GM19240 (cell line): ENCODE data around the gene APOL6.
"Not testable (repeated sequence)": the region's sequence is repeated elsewhere in the genome, so short reads cannot be mapped to it uniquely, and the experiment has no call there.

Source experiments
- DNase-seq: peaks from one replicate; pipeline ENCODE4 v3.0.0; 2011; ENCODE audit warnings: low spot score; ENCODE audit not compliant: insufficient read length

The APOL6 gene

DNA sequence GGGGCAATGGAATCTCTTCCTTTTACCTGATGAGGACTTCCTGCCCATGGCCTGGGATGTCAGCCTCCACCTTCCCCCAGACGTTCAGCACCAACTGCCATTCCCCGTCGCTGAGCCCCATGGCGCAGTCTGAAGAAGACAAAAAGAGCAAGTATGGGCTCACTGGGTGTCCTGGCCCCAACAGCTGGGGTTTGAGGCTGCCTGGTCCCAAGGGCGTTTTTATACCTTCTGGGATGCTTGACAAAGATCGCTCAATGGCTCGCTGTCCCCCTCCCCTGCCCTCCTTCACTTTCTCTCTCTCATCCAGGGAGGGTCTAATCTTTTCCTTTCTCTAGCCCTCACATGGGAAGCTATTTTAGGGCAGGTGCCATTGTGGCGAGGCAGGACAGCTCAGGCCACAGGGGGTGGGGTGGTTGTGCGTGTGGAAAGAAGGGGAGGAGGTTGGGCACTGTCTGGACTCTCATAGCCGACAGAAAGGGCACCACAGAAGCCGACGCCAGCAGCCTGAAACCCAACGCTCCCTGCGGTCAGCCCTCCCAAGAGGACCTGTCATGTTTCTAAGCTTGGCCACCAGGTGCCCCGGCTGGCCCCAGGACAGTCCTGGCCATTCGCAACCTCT, 31.0 kb upstream of the APOL6 start, which contains the start of gene MB:
Gene MB, minus strand, starts transcription at position 193 of the 619 bp plus-strand sequence. Its CDS starts 72 bp downstream, at position 121.
- no peak for DNase-seq

DNA sequence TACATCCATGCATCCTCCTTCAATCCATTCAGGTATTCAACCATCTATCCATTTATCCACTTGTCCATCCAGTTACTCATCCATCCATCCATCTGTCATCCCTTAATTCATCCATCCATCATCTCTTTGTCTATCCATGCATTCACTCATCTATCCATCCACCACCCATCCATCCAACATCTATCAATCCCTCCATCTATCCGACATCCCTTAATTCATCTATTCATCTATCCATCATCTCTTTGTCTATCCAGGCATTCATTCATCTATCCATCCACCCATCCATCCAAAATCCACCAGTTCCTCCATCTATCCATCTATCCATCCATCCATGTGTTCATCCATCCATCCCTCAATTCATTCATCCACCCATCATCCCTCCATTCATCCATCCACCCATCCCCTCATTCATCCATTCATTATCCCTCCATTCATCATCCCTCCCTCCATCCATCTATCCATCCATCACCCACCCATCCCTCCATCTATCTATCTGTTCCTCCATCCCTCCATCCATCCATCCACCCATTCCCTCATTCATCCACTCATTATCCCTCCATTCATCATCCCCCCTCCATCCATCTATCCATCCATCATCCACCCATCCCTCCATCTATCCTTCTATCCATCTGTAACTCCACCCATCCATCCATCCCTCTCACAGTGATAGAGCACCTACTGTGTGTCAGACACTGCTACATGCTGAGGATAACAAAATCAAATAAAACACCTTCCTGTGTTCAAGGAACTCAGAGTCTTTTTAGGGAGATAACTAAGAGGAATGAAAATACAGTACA, 29.6 kb upstream of the APOL6 start:
- DNase-seq = no peak

DNA sequence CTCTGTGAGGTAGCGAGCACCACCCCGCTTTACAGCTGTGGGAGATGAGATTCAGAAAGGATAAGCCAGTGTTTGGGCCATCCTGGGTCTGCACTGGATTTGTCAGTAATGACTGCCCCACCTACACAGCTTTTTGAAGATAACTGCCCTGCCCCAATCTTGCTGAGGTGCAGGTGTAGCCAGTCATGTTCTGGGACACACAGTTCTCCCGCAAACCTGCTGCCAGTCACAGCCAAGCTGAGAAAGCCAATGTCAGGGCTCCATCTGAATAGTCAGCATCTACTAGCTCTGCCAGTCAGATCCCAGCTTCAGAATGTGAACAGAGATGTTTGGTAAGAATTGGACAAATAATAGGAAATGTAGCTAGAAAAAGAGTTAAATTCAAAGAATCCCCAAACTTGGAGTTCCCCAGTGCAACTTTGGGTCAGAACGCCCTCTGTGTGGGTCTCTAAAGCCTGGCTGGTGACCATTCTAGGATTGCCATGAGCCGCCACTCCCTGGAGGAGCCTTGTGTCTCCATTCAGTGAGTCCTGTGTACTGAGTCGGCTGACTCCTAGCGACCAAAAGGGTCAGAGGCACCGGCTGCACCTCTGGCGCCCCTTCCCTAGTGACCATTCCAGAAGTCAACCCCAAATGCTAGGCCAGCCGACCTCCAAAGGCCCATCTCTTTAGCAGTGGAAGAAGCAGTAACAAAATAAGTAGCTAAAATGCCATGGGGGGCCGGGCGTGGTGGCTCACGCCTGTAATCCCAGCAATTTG, 28.7 kb upstream of the APOL6 start:
- DNase-seq = no peak

DNA sequence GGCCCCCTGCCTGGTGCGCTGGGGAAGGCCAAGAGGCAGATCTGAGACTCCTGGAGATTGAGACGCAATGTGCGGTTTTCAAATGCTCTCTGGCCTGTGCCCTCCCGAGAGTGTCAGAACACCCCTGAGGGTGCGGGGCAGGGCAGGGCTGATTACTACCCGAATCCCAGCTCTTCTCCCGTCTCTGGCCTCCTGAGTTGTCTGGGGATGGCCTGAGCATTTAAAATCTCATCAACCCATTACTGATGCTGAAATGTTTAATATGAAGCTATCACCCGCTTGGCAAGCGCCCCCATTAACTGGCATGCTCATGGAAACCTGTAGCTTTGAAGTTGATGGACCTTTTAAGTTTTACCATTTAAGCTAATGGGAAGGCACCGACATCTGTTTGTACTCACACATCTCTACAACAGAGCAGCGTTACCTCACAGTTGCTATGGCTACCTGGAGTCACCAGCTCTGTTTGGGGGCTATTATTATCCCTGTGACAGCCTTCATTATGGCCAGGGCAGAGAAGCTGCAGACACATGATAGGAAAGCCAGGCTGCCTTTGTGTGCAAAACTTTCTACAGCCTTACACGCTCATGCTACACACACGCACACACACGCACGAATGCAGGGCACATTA, 27.5 kb upstream of the APOL6 start:
- DNase-seq = no peak

GRCh38 chr22:35621451-35621850, 26.8 kb upstream of the APOL6 start:
- DNase-seq = no peak

GRCh38 chr22:35622191-35622913, 25.9 kb upstream of the APOL6 start:
- DNase-seq = no peak

- DNase-seq = not testable (repeated sequence)
Observed at GRCh38 chr22:35623885-35624284, 24.4 kb upstream of the APOL6 start.

- DNase-seq = no peak
Observed at GRCh38 chr22:35624547-35624946, 23.7 kb upstream of the APOL6 start.

DNA sequence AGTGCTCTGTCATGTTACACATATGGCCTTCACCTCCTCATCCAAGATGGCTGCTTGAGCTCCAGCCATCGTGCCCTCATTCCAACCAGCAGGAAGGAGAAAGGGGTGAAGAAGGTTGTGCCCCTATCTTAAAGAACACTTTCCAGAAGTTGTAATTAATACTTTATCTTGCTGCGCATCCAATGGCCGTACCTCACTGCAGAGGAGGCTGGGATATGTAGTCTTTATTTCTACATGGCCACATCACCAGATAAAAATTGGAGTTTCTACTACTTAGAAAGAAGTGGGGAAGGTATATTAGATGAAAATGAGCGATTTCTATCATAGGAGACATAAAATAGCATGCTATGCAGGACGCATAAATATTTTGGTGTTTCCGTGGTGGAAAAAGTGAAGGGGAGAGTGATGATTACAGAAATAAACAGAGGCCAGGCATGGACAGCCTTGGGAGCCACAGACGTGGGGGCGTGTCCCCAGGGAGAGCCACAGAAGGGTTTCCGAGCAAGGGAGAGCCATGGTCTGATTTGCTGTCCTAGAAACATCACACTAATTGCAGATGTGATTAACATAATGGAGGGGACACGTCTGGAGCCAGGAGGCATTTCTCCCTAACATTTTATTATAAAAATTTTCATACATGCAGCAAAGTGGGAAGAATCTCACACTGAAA, 22.3 kb upstream of the APOL6 start:
- DNase-seq = no peak

- peak; percentile 57 for DNase-seq
Observed at GRCh38 chr22:35627267-35628041, 20.8 kb upstream of the APOL6 start.

GRCh38 chr22:35628732-35629131, 19.5 kb upstream of the APOL6 start:
- no peak for DNase-seq

DNA sequence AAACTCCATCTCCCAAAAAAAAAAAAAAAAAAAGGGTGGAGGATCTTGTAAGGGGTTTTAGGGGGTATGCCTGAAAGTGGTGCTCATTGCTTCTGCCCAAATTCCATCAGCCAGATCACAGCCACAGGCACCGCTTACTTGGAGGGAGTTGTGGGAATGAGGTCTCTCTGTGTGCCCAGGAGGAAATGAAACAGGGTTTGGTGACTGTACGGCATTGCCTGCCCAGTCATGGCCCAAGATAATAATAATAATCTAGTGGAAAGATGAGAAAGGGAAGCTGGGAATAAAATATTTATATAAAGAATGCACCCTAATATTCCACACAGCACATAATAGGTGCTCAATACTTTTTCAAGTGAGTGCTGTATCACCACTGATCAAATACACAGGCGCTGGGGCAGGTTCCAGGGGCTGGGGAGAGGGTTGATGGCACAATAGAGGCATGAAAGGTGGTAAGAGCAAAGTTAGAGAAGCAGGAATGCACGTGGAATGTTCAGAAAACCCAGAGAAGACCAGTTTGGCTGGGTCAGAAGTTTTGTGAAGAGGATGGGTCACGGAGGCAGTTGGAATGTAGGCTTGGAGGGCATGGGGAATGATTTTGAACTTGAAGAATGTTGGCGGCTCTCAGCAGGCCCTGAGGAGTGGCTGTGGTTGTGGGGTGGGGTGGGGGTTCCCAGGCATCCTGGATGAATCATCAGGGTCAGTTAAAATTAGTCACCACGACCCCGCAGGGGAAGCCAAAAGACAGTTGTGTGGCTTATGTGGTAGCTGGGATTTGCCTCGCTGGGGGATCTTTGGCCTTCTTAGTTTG, 18.6 kb upstream of the APOL6 start:
- DNase-seq = peak; percentile 35

DNA sequence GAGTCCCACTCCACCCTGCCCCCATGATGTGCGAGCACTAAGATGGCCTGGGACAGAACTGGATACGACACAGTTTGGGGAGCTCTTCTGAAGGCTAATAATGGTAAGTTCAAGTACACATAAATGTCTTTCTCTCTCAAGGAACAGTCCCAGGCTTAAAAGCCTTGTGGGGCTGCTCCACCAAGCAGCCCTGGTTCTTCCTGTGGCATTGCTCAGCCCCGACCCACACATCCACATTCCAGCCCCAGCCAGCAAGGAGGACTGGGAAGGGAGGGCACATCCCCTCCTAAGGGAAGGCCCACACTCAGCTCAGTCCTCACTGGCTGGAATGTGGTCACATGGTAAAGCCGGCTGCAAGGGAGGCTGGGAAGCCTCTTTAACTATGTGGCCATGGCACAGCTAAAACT, 17.9 kb upstream of the APOL6 start:
- DNase-seq = no peak

DNA sequence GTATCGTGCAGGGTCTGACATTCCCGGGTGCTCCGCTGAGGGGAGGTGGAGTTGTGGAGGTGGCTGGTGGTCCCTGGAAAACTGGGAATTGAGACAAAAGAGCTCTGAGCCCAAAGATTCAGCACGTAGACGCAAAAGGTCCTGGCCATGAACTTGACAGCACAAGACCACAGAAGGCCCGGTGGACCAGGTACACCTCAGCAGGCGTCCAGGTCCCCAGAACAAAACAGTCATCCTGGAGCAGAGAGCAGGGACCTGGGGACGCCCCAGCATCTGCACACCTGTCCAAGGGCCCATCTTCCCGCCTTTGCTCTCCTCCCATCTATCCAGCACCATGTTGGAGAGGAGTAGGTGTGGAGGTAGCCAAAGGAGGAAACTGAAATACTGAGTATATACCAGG, 17.4 kb upstream of the APOL6 start:
- DNase-seq = no peak

- no peak for DNase-seq
Observed at GRCh38 chr22:35631597-35631996, 16.6 kb upstream of the APOL6 start.

GRCh38 chr22:35632935-35633334, 15.3 kb upstream of the APOL6 start:
- no peak for DNase-seq

DNA sequence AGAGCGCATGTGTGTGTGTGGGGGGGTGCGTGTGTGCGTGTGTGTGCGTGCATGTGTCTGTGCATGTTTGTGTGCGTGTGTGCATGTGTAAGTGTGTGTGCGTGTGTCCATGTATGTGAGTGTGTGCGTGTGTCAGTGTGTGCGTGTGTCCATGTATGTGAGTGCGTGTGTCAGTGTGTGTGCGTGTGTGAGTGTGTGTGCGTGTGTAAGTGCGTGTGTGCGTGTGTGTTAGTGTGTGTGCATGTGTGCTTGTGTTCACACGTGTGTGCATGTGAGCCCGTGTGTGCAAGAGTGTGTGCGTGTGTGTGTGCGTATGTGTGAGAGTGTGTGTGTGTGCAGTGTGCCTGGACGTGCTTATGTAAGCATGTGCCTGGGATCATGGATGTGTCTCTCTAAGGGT, 14.7 kb upstream of the APOL6 start:
- DNase-seq = no peak

DNA sequence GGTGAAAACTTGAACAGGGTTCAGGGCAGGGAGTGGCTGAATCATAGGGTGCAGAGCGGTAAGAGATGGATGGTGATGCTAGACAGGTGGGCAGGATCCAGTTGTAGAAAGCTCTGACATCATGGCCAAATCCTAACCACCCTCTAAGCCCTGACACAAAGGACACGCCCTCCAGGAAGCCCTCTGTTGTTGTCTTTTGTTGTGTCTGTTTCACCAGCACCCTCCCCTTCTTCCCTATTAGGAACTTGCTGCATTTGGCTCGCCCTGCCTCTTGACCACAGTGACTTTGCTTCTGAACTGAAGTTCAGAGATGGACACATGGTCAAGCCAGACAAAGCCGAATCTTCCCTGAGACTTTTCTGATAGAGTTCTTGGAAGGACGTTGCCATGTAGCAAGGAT, 14.2 kb upstream of the APOL6 start:
- no peak for DNase-seq

DNA sequence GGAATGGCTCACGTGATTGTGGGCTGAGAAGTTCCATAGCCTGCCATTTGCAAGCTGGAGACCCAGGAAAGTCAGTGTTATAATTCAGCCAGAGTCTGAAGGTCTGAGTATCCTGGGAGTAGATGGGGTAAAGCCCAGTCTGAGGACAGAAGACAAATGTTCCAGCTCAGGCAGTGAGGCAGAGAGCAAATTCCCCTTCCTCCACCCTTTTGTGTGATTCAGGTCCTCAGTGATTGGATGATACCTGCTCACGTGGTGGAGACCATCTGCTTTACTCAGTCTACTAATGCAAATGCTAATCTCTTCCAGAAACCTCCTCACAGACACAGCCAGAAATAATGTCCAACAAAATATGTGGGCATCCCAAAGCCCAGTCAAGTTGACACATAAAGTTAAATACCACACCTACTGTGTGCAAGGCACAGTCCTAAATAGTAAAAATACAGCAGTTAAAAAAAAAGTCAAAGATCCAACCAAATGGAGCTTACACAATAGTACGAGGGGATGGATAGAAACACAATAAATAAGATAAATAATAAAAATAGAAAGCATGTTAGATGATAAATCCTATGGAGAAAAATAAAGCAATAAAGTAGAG, 13.2 kb upstream of the APOL6 start:
- no peak for DNase-seq
